Transverse colon (tissue), 4 donors: ENCODE results near the gene MEPCE. TPM values are rescaled to one million over a fixed set of nuclear protein-coding genes. Genes with fewer than 3 reads are reported as not detected.

Experiments
- DNase-seq: peaks from one replicate; pipeline ENCODE4 v3.0.0-alpha.2; 2019
- H3K27ac ChIP-seq, 4 donors: fragments of 200-600 bp; sonication (generic); 2 replicates each; pipeline ENCODE4 v1.5.1; 2016 to 2018; ENCODE audit warnings: inconsistent platforms in 4 of 4
- H3K27me3 ChIP-seq: fragments of 200-600 bp; sonication (generic); 2 replicates; pipeline ENCODE4 v1.5.1; 2017; ENCODE audit warnings: inconsistent platforms
- H3K36me3 ChIP-seq, 4 donors: fragments of 200-600 bp; sonication (generic); 2 replicates each; pipeline ENCODE4 v1.5.1; 2017 to 2019; ENCODE audit warnings: inconsistent platforms in 4 of 4
- H3K4me1 ChIP-seq, 4 donors: fragments of 200-600 bp; sonication (generic); 2 replicates each; pipeline ENCODE4 v1.5.1; 2017 to 2020; ENCODE audit warnings: inconsistent platforms in 4 of 4
- H3K4me3 ChIP-seq, 4 donors: fragments of 200-600 bp; sonication (generic); 1 replicate in 1 of 4; 2 replicates in 3 of 4; pipeline versions ENCODE4 v1.5.1 to v1.6.1; 2017 to 2019; ENCODE audit warnings: inconsistent platforms in 4 of 4
- H3K9me3 ChIP-seq, 2 donors: fragments of 200-600 bp; sonication (generic); 2 replicates each; pipeline ENCODE4 v1.5.1; 2017 to 2019; ENCODE audit warnings: inconsistent platforms in 2 of 2
- EP300 ChIP-seq: sonication (generic); formaldehyde crosslinking; IDR thresholded peaks from one replicate; pipeline ENCODE4 v1.6.1; 2017; ENCODE audit warnings: antibody characterized with exemption, low read depth
- POLR2A ChIP-seq: fragments of 450-650 bp; IDR thresholded peaks from one replicate; pipeline ENCODE4 v1.6.1; 2016; ENCODE audit warnings: antibody characterized with exemption, mild to moderate bottlenecking, moderate library complexity
- POLR2AphosphoS5 ChIP-seq, 3 donors: sonication (generic); formaldehyde crosslinking; IDR thresholded peaks; one replicate each; pipeline ENCODE4 v1.6.1; 2016; ENCODE audit warnings: antibody characterized with exemption in 3 of 3
- WGBS, 2 donors: methylation state at CpG; one replicate each; pipeline ENCODE4 v1.1.5; 2018; ENCODE audit warnings: low coverage in 1 of 2; 5-methylcytosine and 5-hydroxymethylcytosine counted together
- in situ Hi-C, 4 donors: fragments of 200-750 bp; cut with MboI; loops; one replicate each; pipeline versions ENCODE4 v1.15.0 to v1.15.1; 2017; ENCODE audit warnings: low sequenced_read_pairs in 3 of 4, low pct_ligation_motif_present in 1 of 4, low pct_unique_long_range_greater_than_20kb in 1 of 4
- intact Hi-C: fragments of 100-400 bp; cut with DNase I; formaldehyde crosslinking; loops from one replicate; pipeline ENCODE4 v1.15.1; 2023; ENCODE audit warnings: low total_unique reads
- total RNA-seq, 4 donors: library from RNA; depleted of rRNA; stranded (reverse); fragments of >200 nt; gene quantifications; one replicate each; pipeline ENCODE4 v1.1.0, GENCODE V29; 2016
- TF ChIP-seq, protein P1 (sequence below), 5 experiments: fragments of 200-600 bp in 3 of 5; fragments of 450-650 bp in 2 of 5; sonication (generic) in 3 of 5; IDR thresholded peaks; 1 replicate in 2 of 5; 2 replicates in 3 of 5; pipeline ENCODE4 v1.5.1; 2016 to 2017; ENCODE audit warnings: antibody characterized with exemption in 5 of 5, inconsistent platforms in 3 of 5, mild to moderate bottlenecking in 2 of 5, moderate library complexity in 1 of 5

Gene MEPCE
- total RNA-seq, 4 donors from 2014 or later = 25.9 to 41.9 (median 30.5) TPM

DNA sequence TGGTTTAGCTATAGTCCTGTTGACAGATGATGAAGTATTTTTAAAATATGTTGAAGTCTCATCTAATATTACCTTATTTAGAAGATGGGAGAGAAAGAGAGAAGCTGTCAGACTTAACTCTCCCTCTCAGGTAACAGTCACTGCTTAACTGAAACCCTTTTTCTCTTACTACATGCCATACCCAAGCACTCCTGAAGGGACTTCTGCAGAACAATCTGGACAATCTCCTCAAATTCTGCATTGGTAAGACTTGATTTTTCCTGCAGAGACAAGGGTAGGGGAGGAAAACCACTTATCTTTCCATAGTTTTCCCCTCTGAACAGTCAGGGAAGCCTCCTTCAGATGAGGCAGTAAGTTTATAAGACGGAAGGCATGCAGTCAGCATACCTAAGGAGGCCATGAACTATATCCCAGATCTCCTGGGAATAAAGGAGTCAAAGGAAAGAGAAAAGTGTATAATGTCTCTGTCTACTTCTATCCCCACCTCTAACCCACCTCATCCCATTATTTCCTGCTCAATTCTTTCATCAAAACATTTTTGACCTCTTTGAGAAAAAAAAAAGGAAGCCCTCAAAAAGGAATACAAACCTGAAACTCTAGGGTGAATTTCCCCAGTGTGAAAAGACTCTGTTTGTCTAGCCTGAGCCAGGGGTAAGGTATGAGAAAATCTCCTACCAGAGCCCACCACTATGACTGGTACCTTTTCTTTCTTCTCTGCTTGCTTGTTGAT is 10.5 kb upstream of the MEPCE start:
- intact Hi-C loops = no loop called here
- Histone ChIP-seq H3K36me3 (no peaks in the 10 kb centered on the region), H3K9me3 (no peaks in the 10 kb centered on the region), H3K4me3 (no peak overlapping the region), H3K27me3 (no peaks in the 10 kb centered on the region), H3K4me1 (no peaks in the 10 kb centered on the region), H3K27ac (no peak overlapping the region)
- in situ Hi-C loops = no loop called here
- no peak for DNase-seq
- WGBS, 2 donors = 60 to 81% methylated on average over 1 of the region's 1 CpG
- TF ChIP-seq EP300 = no peak
- TF ChIP-seq, protein P1, sequence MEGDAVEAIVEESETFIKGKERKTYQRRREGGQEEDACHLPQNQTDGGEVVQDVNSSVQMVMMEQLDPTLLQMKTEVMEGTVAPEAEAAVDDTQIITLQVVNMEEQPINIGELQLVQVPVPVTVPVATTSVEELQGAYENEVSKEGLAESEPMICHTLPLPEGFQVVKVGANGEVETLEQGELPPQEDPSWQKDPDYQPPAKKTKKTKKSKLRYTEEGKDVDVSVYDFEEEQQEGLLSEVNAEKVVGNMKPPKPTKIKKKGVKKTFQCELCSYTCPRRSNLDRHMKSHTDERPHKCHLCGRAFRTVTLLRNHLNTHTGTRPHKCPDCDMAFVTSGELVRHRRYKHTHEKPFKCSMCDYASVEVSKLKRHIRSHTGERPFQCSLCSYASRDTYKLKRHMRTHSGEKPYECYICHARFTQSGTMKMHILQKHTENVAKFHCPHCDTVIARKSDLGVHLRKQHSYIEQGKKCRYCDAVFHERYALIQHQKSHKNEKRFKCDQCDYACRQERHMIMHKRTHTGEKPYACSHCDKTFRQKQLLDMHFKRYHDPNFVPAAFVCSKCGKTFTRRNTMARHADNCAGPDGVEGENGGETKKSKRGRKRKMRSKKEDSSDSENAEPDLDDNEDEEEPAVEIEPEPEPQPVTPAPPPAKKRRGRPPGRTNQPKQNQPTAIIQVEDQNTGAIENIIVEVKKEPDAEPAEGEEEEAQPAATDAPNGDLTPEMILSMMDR (IDR thresholded peaks at IDR 0.05) = no peak
- TF ChIP-seq POLR2A = no peak
- TF ChIP-seq POLR2AphosphoS5 (IDR thresholded peaks at IDR 0.05) = no peak

DNA sequence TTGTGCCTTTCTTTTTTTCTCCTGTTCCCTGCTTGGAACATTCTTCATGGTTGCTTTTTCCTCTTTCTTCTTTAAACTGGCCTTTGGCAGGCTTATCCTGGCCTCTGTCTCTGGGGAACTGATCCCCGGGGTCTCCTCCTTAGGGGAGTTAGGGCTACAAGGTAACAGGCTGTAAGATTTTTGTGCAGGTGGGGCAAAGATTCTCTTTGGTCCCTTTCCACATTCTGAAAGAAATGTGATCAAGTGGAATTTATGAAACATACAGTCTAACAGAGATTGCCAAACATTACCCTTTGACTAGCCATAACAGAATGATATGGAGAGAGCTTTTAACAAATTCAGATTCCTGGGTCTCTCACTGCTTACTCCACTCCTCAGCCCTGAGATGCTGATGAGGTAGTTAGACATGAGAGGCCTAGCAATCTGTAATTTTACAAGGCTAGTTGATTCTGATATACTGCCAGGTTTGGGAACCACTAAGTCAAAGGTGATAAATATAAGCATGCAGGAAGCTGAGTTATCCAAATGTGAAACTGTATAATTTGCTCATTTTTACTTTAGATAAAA is 9.9 kb upstream of the MEPCE start:
- Histone ChIP-seq H3K4me3 (no peak overlapping the region), H3K4me1 (no peaks in the 10 kb centered on the region), H3K27ac (no peak overlapping the region), H3K27me3 (no peaks in the 10 kb centered on the region), H3K36me3 (no peaks in the 10 kb centered on the region), H3K9me3 (no peaks in the 10 kb centered on the region)
- TF ChIP-seq POLR2AphosphoS5 (IDR thresholded peaks at IDR 0.05) (no peak), POLR2A (no peak), EP300 (no peak)
- TF ChIP-seq, protein P1 (IDR thresholded peaks at IDR 0.05) = no peak
- in situ Hi-C loops = no loop called here
- DNase-seq = no peak
- intact Hi-C loops = no loop called here
- WGBS, 2 donors = 67 to 68% methylated on average over 1 of the region's 1 CpG

DNA sequence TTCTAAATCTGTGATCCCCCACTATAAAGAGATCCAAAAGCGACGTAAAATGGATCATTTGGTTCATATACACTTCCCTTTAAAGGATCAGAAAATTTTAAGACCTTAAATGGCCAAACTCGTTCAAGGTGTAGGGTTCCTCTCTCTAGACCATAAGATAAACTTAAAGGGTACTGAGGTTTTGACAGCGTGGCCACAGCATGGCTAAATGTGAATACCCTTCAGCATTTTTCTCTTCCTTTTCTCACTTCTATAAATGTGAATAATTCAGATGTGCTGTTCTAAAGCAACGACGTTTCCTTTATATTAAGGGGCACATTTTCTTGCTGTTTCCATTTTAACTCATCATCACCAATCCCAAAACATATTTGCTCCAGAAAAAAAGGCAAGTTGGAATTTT is 6.3 kb upstream of the MEPCE start:
- no peaks in the 10 kb centered on the region for H3K27me3 ChIP-seq
- no peaks in the 10 kb centered on the region for H3K36me3 ChIP-seq
- in situ Hi-C loops = no loop called here
- no peak overlapping the region for H3K27ac ChIP-seq
- H3K4me1 ChIP-seq = peaks cover 0 to 5% (median 4%) of the 10 kb centered on the region in 4 donors
- no peak for TF ChIP-seq EP300
- no peak for TF ChIP-seq POLR2AphosphoS5 (IDR thresholded peaks at IDR 0.05)
- TF ChIP-seq, protein P1 (IDR thresholded peaks at IDR 0.05) = no peak
- no peak for TF ChIP-seq POLR2A
- no peaks in the 10 kb centered on the region for H3K9me3 ChIP-seq
- intact Hi-C loops = no loop called here
- no peak for DNase-seq
- 74 to 78% methylated on average over 6 of the region's 6 CpGs for WGBS, 2 donors
- no peak overlapping the region for H3K4me3 ChIP-seq

DNA sequence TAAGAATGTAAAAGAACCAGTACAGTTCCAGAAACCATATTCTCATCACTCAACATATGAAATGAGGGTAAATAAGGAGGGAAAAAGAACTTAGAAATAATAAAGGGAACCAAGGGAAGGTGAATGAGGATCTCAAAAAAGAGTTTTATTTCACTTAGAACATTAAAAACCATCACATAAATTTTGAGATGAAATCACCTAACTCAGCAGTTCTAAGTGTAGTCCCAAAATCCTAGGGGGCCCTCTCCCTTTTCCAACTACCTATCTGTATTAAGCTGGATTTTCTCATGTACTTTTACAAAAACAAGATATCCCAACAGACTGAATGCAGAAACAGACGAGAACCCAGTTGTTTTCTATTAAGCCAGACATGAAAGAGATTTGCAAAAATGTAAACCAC is 4.3 kb upstream of the MEPCE start:
- in situ Hi-C loops (no loop called here), intact Hi-C loops (no loop called here)
- H3K27ac ChIP-seq = no peak overlapping the region
- H3K27me3 ChIP-seq = no peaks in the 10 kb centered on the region
- TF ChIP-seq, protein P1 (IDR thresholded peaks at IDR 0.05) = no peak
- TF ChIP-seq POLR2A = no peak
- no peak for TF ChIP-seq EP300
- TF ChIP-seq POLR2AphosphoS5 (IDR thresholded peaks at IDR 0.05) = no peak
- WGBS, 2 donors = 38 to 63% methylated on average over 1 of the region's 1 CpG
- no peak overlapping the region for H3K4me3 ChIP-seq
- DNase-seq = no peak
- H3K36me3 ChIP-seq = no peaks in the 10 kb centered on the region
- H3K9me3 ChIP-seq = no peaks in the 10 kb centered on the region
- H3K4me1 ChIP-seq = peaks cover 0 to 6% (median 5%) of the 10 kb centered on the region in 4 donors
